Stimulated activated CD4-positive, alpha-beta T cell treated with anti-CD3 and anti-CD28 coated beads, Interleukin-4, amount 100 ng/mL, for 4 hours (primary cell): Measurements from ENCODE around the gene CCDC102A.

ENCODE experiments used
- DNase-seq, 2 experiments: peaks; one replicate each; pipeline ENCODE4 v3.0.0-alpha.2; 2020

Gene CCDC102A

GRCh38 chr16:57535680-57536305, 578 bp downstream of the CCDC102A start:
- peak; percentile 91 to 94 for DNase-seq

- DNase-seq: no peak
Observed at GRCh38 chr16:57534881-57535658, 1.3 kb downstream of the CCDC102A start.

GRCh38 chr16:57534337-57534880, 2.0 kb downstream of the CCDC102A start:
- no peak for DNase-seq

DNA sequence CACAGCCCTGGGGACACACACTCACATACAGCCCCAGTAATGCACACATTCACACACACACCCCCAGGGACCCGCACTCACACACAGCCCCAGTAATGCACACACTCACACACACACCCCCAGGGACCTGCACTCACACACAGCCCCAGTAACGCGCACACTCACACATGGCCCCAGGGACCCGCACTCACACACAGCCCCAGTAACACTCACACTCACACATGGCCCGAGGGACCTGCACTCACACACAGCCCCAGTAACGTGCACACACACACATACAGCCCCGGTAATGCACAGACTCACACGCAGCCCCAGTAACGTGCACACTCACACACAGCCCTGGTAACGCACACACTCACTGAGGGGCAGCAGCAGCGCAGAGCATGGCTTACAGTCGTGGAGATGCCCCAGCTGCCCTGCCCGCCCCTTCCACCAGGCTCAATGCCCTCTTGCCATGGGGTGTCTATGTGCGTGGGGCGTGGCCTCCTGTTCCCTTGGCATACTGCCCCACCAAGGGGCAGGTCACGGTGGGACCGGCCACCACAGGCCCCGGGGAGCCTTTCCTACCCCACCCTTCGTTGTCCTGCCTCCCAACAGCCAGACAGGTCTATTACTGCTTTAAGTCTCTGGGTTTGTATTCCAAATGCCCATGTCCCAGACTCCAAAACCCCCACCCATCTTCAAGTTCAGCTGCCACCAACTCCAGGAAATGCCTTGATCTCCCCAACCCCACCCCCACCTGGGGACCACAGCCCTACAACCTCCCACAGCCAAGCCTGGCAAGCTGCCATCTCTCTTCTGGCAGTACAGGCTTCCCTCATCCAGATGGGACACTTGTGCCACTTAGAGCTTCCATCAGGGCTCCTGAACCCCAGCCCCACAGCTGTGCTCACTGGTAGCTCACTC, 2.7 kb downstream of the CCDC102A start:
- no peak for DNase-seq

DNA sequence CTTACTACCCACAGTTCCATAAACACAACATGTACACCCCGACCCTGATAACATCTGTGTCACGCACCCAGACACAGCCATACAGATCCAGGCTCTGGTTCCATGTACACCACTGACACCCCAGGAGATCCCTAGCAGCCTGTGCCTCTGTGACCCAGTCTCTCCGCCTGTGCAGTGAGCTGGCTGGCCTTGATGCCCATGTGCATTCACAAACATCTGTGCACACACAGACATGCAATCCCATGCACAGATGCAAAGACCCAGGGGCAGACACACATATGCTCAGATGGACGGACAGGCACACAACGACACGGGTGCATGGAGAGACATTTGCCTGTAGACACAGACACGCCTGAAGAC, 4.1 kb downstream of the CCDC102A start:
- no peak for DNase-seq

DNA sequence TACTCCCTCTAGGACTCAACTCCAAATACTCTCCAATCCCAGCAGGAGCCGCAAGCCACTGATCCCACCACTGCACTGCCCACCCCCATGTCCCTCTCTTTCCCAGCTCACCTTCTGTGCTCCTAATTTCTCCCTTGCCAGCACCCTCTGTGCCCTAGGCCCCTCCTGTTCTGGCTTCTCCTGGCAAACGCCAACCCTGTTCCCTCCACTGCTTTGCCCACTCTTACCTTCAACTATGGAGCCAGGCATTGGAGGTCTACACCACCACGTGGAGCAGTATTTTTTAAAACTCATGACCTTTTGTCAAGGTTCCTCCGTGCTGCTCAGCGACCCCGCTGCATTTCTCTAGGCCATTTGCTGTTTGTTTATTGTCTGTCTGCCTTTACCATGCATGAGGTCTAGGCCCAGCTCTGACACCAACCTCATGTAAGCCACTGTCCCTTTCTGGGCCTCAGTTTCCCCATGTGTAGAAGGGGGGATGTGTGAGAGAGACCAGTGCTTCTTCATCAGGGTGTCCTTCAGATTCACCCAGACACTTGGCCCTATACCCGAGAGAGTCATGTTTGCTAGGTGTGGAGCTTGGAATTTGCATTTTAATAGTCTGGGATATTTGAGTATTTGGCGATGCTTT, 4.6 kb downstream of the CCDC102A start:
- no peak for DNase-seq

DNA sequence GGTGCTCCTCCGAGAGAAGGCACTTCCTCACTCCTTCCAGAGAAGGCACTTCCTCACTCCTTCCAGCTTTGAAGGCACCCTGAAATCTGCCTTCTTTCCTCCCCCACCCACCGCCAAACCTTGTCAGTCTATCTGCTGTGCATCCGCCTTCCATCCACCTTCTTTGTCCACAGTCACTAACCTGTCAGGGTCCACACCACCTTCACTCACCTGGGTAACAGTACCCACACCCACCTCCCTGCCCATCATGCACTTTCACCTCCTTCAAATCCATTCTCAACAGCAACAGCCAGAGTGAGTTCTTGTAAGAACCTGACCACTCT, 5.2 kb downstream of the CCDC102A start:
- DNase-seq: no peak

DNA sequence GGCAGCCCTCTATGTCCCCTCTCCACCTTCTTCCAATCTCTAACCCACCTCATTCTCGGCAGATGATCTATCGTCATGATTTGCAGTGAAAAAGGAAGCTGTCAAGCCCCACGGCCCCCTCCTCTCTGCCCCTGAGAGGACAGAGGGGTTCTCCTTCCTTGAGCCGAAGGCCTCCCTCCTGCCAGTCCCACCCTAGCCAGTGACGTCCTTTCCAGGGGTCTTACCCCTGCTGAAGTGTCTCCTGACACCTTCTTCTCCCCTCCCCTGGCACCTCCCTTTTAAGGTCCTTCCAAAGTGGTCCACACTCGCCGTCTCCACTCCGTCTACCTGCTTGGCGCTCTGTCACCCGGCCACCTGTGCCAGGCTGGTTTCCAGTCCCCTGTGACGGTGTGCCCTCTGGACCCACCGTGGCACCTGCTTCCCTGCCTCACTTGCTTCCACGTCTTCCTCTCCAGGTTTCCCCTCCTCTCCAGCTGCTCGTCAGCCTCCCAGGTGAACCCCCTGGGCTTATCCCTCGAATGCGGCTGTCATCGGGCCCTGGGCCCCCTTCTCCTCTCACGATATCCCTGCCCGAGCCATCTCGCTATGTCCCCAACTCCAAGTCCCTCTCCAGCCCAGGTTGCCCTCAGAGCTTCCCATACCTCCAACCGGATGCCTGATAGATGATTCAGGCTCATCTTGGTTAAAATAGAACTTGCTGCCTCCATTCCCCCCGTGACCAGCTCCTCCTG, 5.7 kb downstream of the CCDC102A start:
- no peak for DNase-seq

GRCh38 chr16:57530104-57530521, 6.3 kb downstream of the CCDC102A start:
- peak; percentile 58 to 80 for DNase-seq

DNA sequence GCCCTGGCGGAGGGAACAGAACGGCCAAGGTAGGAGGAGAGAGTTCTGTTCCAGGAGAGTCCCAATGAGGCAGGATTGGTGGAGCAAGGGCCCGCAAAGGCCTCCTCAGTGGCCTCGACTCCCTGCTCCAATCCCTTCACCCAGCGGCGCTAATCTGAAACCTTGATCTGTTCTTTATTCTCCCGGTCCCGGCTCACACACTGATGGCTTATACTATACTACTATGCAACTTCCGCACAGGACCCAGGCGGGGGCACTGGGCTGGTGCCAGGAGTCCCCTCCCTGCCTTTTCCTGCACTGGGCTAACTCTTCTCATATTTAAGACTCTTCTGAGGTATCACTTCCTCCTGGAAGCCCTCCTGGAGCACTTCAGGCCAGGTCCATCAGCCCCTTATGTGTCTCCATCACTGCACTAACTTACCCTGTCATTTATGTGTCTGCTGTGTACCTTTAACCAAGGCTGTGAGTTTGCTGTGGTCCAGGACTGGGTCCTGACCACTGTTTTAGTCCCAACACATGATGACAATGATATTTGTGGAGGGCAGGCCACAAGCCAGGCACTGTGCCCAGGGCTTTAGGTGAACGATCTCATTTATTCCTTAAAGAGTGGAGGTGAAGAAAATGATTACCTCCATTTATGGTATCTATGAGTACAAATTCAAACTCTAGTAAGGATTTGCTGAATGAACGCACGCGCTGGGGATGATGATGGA, 6.8 kb downstream of the CCDC102A start:
- DNase-seq: no peak

DNA sequence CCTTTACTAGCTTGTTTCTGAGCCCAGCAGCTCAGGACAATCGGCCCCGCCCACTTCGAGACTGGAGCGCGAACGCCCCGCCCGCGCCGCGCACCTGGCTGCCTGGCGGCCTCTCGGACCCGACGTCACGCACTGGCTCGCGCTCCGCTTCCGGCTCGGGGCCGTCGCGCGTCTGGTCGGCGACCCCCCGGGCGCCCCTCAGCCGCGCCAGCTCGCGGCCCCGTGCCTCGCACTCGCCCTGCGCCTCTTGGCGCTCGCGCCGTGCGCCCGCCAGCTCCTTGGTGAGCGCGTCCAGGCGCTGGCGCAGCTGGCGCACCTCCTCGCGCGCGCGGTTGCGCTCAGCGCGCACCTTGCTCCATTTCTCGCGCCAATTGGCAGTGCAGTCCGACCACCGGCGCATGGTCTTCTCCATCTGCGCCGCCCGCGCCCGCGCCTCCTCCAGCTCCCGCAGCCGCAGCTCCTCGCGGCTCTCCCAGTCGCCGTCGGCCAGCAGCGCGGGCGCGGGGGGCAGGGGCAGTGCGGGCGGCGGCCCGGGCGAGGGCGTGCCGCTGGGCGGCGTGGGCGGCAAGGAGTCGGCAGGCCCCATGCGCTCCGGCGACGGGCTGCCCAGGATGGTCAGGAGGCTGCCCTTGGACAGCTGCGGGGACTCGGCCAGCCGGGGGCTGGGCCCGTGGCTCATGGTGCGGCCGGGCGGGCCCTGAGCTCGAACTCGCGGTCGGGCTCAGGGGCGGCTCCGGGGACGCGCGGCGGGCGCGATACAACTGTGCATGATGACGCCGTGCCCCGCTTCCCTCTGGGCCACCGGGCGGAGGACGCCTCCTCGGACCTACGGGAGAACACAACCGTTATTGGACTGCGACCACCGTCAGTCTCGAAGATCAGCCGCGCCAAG, 7.6 kb downstream of the CCDC102A start:
- DNase-seq: no peak

GRCh38 chr16:57527610-57528360, 8.6 kb downstream of the CCDC102A start:
- DNase-seq: no peak

- no peak for DNase-seq
Observed at GRCh38 chr16:57527027-57527426, 9.3 kb downstream of the CCDC102A start.

GRCh38 chr16:57526498-57526897, 9.9 kb downstream of the CCDC102A start:
- no peak for DNase-seq

GRCh38 chr16:57525761-57526160, 10.6 kb downstream of the CCDC102A start:
- DNase-seq: no peak

DNA sequence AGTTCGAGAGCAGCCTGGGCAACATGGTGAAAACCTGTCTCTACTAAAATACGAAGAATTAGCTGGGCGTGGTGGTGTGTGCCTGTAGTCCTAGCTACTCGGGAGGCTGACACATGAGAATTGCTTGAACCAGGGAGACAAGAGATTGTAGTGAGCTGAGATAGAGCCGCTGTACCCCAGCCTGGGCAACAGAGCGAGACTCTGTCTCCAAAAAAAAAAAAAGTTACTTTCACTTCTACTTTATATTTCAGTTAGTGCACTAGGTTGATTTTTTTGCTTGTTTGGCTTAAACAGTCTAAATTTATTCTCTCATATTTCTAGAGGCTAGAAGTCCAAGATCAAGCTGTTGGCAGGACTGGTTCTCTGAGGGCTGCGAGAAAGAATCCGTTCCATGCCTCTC, 13.4 kb downstream of the CCDC102A start:
- no peak for DNase-seq

- peak; percentile 72 to 79 for DNase-seq
Observed at GRCh38 chr16:57519796-57520360, 16.5 kb downstream of the CCDC102A start.

GRCh38 chr16:57518922-57519321, 17.4 kb downstream of the CCDC102A start:
- DNase-seq: no peak

- no peak for DNase-seq
Observed at GRCh38 chr16:57518520-57518919, 17.9 kb downstream of the CCDC102A start.
